ENCODE measurements around the gene ZNF341. TPM values are rescaled to one million over a fixed set of nuclear protein-coding genes. Genes with fewer than 3 reads are reported as not detected.
A peak's percentile ranks its signal among the peaks of the same experiment; 100 is the strongest.
"Not testable (repeated sequence)": the region's sequence is repeated elsewhere in the genome, so short reads cannot be mapped to it uniquely, and the experiment has no call there.

ZNF341 gene
- total RNA-seq, 1 donor from 2014 or later, result 1.8 TPM

DNA sequence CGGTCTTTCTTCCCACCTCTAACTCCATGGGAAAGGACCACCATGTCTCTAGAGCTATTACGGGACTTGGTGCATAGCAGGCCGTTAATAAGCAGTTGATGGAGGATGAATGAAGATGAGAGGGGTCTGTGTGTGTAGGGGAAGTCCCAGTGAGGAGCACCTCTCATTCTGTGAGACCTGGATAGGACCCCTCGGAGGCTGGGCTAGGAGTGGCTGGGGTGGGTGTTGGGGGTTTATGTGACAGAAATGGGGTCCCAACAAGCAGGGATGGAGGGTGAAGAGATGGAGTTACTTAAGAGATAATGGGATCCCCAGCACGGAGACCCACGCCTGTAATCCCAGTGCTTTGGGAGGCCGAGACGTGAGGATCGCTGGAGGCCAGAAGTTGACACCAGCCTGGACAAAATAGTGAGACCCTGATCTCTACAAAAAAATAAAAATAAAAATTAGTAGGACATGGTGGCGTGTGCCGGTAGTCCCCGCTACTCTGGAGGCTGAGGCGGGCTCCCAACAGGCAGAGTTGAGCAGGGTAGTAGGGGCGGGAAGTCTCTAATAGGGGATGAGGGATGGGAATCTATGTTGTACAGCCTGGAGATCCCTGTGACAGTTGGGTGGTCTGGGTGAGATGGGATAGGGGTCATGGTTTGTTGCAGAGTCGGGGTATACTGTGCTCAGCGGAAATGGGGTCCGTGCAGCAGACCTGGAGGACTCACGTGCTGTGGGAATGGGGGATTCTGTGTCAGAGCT, 677 bp upstream of the ZNF341 start:
- DNase-seq, result no peak

DNA sequence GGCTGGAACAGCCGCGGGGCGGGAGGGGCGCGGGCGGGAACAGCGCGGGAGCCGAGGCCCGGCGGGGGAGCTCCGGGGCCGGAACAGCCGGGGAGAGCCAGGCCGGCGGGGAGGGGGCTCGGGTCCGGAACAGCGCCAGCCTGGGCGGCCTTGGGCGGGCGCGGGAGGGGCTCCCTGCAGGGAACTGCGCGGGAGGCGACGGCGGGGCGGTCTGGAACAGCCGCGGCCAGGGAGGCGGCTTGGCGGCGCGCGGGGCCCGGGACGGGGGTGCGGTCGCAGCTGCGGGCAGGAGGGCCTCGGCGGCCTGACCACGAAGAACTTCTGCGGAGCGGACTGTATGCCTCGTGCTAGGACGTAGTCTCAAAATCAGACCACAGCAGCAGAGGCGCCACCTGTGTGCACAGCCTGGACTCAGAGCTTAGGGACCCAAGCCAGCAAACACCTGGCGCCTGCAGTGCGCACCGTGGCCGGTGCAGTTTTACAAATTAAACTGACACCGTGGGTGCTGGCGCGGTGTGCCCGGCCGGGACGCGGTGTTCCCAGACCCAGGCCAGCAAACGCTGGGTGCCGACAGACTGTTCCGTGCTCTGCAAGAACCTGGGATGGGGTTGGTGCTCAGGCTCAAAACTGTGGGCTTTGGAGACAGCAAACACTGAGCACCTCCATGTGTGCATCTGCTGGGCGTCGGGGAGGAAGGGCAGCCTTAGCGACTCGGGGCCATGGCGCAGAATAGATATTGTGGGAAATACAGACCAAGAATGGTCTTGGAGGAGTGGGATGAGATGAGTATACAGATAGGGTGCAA, 572 bp downstream of the ZNF341 start:
- peak; percentile 95 for DNase-seq

GRCh38 chr20:33733654-33734576, 2.1 kb downstream of the ZNF341 start:
- peak; percentile 24 for DNase-seq

DNA sequence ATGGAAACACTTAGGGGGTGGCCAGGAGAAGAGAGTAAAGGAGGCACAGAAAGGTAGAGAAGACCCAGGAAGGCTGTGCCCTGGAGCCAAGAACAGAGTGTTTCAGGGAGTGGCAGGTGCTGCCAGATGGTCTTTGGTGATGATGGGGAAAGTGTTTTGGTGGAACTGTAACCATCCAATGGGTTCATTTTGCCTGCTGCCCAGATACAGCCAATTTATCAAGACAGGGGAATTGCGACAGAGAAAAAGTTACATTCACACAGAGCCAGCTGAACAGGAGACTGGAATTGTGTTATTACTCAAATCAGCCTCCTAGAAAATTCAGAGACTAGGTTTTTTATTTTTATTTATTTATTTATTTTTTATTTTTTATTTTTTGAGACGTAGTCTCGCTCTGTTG, 5.2 kb downstream of the ZNF341 start:
- DNase-seq, result no peak

- DNase-seq, result no peak
Measured at GRCh38 chr20:33739493-33739892, 7.7 kb downstream of the ZNF341 start.

- no peak for DNase-seq
Measured at GRCh38 chr20:33740189-33740588, 8.4 kb downstream of the ZNF341 start.

- no peak for DNase-seq
Measured at GRCh38 chr20:33744181-33744580, 12.4 kb downstream of the ZNF341 start.

DNA sequence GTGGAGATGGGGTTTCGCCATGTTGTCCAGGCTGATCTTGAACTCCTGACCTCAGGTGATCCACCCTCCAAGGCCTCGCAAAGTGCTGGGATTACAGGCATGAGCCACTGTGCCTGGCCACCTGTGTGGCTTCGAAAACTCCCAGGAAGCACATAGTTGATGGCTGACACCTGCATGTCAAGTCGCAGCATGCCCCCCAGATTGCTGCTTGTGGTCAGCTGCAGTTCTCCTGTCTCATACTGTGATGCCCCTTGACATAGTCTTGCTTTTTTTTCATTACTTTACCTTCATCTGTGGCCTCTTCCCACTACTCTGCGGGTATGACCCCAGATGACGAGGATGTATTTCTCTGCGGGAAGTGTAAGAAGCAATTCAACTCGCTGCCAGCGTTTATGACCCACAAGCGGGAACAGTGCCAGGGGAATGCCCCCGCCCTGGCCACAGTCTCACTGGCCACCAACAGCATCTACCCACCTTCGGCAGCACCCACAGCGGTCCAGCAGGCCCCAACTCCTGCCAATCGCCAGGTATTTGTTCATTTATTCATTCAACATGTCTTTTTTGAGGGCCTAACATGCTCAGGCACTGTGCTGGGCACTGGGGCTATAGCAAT, 13.1 kb downstream of the ZNF341 start:
- no peak for DNase-seq

DNA sequence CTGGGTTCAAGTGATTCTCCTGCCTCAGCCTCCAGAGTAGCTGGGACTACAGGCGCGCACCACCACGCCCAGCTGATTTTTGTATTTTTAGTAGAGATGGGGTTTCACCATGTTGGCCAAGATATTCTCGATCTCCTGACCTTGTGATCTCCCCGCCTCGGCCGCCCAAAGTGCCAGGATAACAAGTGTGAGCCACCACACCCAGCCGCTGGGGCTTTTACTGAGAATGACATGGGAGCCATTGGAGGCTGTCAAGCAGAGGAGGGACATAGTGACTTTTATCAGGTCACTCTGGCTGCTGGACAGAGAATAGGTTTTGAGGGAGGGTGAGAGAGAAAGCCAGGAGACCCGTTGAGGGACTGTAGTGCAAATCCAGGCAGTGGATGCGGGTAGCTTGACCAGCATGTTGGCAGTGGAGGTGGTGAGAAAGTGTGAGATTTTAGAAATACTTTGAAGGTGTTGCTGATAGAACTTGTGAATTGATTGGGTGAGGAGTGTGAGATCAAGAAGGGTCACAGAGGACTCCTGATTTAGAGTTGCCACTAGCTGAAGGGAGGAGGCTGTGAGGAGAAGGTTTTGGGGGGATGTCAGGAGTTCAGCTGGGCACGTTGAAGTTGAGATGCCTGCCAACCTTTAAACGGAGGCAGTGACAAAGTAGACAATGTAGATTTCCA, 14.7 kb downstream of the ZNF341 start:
- DNase-seq, result no peak

GRCh38 chr20:33751775-33752174, 20.0 kb downstream of the ZNF341 start:
- DNase-seq, result no peak

GRCh38 chr20:33753143-33753542, 21.3 kb downstream of the ZNF341 start:
- no peak for DNase-seq

GRCh38 chr20:33753763-33754162, 22.0 kb downstream of the ZNF341 start:
- no peak for DNase-seq

DNA sequence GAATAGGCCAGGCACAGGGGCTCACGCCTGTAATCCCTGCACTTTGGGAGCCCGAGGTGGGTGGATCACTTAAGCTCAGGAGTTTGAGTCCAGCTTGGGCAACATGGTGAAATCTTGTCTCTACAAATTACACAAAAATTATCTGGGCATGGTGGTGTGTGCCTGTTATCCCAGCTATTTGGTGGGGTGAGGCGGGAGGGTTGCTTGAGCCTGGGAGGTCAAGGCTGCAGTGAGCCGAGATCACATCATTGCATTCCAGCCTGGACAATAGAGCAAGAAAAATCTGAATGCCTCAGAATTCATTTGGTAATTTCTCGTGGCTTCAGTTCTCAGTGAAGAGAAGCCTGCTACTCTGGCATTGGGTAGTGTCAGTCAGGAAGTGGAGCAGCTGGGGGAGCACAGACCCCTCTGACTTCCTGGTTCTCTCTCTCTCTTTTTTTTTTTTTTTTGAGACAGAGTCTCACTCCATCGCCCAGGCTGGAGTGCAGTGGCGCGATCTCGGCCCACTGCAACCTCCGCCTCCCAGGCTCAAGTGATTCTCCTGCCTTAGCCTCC, 24.2 kb downstream of the ZNF341 start:
- not testable (repeated sequence) for DNase-seq

DNA sequence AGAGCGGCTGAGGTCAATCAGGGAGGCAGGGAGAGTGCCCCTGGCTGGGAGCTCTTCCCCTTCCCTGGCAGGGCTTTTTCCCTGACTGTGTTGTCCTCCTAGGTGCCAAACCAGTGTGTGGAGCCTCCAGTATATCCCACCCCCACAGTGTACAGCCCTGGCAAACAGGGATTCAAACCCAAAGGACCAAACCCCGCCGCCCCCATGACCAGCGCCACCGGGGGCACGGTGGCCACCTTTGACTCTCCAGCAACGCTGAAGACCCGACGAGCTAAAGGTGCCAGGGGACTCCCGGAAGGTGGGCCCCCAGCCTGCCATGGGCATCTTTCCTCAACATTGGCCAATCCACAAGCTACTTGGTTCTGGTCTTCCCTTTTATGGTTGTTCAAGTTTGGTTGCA, 25.2 kb downstream of the ZNF341 start:
- DNase-seq, result no peak

- no peak for DNase-seq
Measured at GRCh38 chr20:33757458-33757857, 25.7 kb downstream of the ZNF341 start.

DNA sequence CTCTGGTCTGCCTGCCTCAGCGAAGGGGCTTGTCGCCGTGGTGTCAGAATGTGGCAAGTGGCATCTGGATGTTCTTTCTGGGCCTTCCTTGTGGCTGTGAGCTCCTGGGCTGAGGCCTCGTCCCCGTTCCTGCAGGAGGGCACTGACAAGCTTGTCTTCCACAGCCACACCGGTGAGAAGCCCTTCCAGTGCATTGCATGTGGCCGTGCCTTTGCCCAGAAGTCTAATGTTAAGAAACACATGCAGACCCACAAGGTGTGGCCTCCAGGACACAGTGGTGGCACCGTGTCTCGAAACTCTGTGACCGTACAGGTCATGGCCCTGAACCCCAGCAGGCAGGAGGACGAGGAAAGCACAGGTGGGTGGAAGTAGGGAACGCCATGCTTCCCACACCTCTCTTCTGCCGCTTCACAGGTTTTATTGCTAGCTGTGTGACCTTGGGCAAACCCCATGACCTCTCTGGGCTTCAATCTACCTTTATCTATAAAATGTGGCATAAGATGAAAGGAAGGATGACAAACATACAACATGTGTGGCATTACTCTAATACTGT, 30.0 kb downstream of the ZNF341 start:
- DNase-seq, result no peak

- no peak for DNase-seq
Measured at GRCh38 chr20:33765099-33765498, 33.3 kb downstream of the ZNF341 start.

GRCh38 chr20:33765592-33765991, 33.8 kb downstream of the ZNF341 start:
- no peak for DNase-seq

GRCh38 chr20:33766686-33767085, 34.9 kb downstream of the ZNF341 start:
- no peak for DNase-seq

DNA sequence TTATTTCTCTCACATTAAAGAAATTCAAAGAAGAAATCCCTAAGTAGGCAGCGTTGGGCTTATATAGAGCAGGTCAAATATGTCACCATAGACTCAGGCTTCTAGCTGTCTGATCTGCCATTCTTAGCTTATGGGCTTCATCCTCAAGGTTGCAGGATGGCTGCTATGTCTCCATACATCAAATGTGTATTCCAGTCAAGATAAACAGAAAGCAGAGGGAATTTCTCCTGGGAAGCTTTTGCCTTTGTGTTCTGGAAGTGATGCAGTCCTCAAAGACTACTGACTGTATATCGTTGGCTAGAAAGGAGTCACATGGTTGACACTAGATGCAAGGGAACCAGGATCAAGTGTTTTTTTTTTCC, 36.0 kb downstream of the ZNF341 start:
- DNase-seq, result no peak

GRCh38 chr20:33769043-33769442, 37.2 kb downstream of the ZNF341 start:
- DNase-seq, result no peak
